Measurements from ENCODE around the gene PLCXD1. TPM values are rescaled to one million over a fixed set of nuclear protein-coding genes. Genes with fewer than 3 reads are reported as not detected.

PLCXD1 gene
- total RNA-seq, 1 donor from 2014 or later = 34.4 TPM

- DNase-seq (peak; percentile 48), ATAC-seq (no peak)
- no peaks in the 10 kb centered on the region for H3K36me3 ChIP-seq
- TF ChIP-seq CTCF (IDR thresholded peaks at IDR 0.05) = no peak
- intact Hi-C loops (cut with DNase I) = no loop called here
- H3K4me1 ChIP-seq = peaks cover 6% of the 10 kb centered on the region
- H3K27ac ChIP-seq = no peak overlapping the region
- no peak overlapping the region for H3K4me3 ChIP-seq
- H3K27me3 ChIP-seq = peaks cover 1% of the 10 kb centered on the region
- no peaks in the 10 kb centered on the region for H3K9me3 ChIP-seq
These were observed 55.0 kb downstream of the PLCXD1 start for GRCh38 chrX:336227-336626.

GRCh38 chrX:337331-337831 lies 56.2 kb downstream of the PLCXD1 start:
- no peak overlapping the region for H3K4me3 ChIP-seq
- no peaks in the 10 kb centered on the region for H3K27me3 ChIP-seq
- H3K27ac ChIP-seq = no peak overlapping the region
- no peaks in the 10 kb centered on the region for H3K9me3 ChIP-seq
- ATAC-seq (no peak), DNase-seq (peak; percentile 57)
- no peaks in the 10 kb centered on the region for H3K36me3 ChIP-seq
- TF ChIP-seq CTCF (IDR thresholded peaks at IDR 0.05) = no peak
- H3K4me1 ChIP-seq = no peaks in the 10 kb centered on the region
- intact Hi-C loops (cut with DNase I) = no loop called here

GRCh38 chrX:338281-338835 lies 57.2 kb downstream of the PLCXD1 start:
- Histone ChIP-seq H3K27me3 (no peaks in the 10 kb centered on the region), H3K27ac (no peak overlapping the region), H3K36me3 (no peaks in the 10 kb centered on the region), H3K4me3 (no peak overlapping the region), H3K4me1 (no peaks in the 10 kb centered on the region), H3K9me3 (no peaks in the 10 kb centered on the region)
- DNase-seq (peak; percentile 64), ATAC-seq (peak; percentile 9)
- intact Hi-C loops (cut with DNase I) = no loop called here
- TF ChIP-seq CTCF (IDR thresholded peaks at IDR 0.05) = no peak

GRCh38 chrX:338836-339400 lies 57.7 kb downstream of the PLCXD1 start:
- intact Hi-C loops (cut with DNase I) = no loop called here
- Histone ChIP-seq H3K27me3 (no peaks in the 10 kb centered on the region), H3K36me3 (no peaks in the 10 kb centered on the region), H3K4me1 (no peaks in the 10 kb centered on the region), H3K4me3 (no peak overlapping the region), H3K27ac (no peak overlapping the region), H3K9me3 (no peaks in the 10 kb centered on the region)
- DNase-seq = peak; percentile 57
- ATAC-seq = no peak
- no peak for TF ChIP-seq CTCF (IDR thresholded peaks at IDR 0.05)

GRCh38 chrX:340121-340520 lies 58.9 kb downstream of the PLCXD1 start:
- TF ChIP-seq CTCF (IDR thresholded peaks at IDR 0.05) = no peak
- Histone ChIP-seq H3K36me3 (no peaks in the 10 kb centered on the region), H3K27me3 (no peaks in the 10 kb centered on the region), H3K4me3 (no peak overlapping the region), H3K9me3 (no peaks in the 10 kb centered on the region), H3K4me1 (no peaks in the 10 kb centered on the region), H3K27ac (no peak overlapping the region)
- ATAC-seq = no peak
- peak; percentile 43 for DNase-seq
- intact Hi-C loops (cut with DNase I) = no loop called here

All from upper lobe of right lung (tissue), 1 donor.